Renal pelvis (tissue), 4 donors: ENCODE results near the gene ANAPC7. TPM values are rescaled to one million over a fixed set of nuclear protein-coding genes. Genes with fewer than 3 reads are reported as not detected.
"Not testable (repeated sequence)": the region's sequence is repeated elsewhere in the genome, so short reads cannot be mapped to it uniquely, and the experiment has no call there.

ENCODE experiments used
- DNase-seq: peaks from one replicate; pipeline ENCODE4 v3.0.0-alpha.2; 2013
- polyA plus RNA-seq, 3 donors: library from polyadenylated mRNA; unstranded; fragments of 120-200 nt; gene quantifications; one replicate each; pipeline ENCODE4 v1.2.1, GENCODE V29; 2013; ENCODE audit not compliant: insufficient read length in 3 of 3

ANAPC7 gene
- polyA plus RNA-seq, 3 donors: 63.4 to 103 (median 84.9) TPM

- DNase-seq: no peak
Observed at GRCh38 chr12:110353211-110353965, 50.1 kb downstream of the ANAPC7 start.

- no peak for DNase-seq
Observed at GRCh38 chr12:110352401-110352800, 51.1 kb downstream of the ANAPC7 start.

GRCh38 chr12:110351119-110351518, 52.4 kb downstream of the ANAPC7 start:
- no peak for DNase-seq

GRCh38 chr12:110349514-110350151, 53.9 kb downstream of the ANAPC7 start:
- DNase-seq: no peak

- no peak for DNase-seq
Observed at GRCh38 chr12:110349096-110349495, 54.4 kb downstream of the ANAPC7 start.

GRCh38 chr12:110348431-110349059, 55.0 kb downstream of the ANAPC7 start:
- DNase-seq: no peak

- DNase-seq: no peak
Observed at GRCh38 chr12:110347767-110348166, 55.7 kb downstream of the ANAPC7 start.

GRCh38 chr12:110345963-110346362, 57.5 kb downstream of the ANAPC7 start:
- no peak for DNase-seq

GRCh38 chr12:110345176-110345661, 58.3 kb downstream of the ANAPC7 start:
- DNase-seq: no peak

- no peak for DNase-seq
Observed at GRCh38 chr12:110344657-110345056, 58.9 kb downstream of the ANAPC7 start.

GRCh38 chr12:110343736-110344555, 59.6 kb downstream of the ANAPC7 start:
- no peak for DNase-seq

- DNase-seq: no peak
Observed at GRCh38 chr12:110343114-110343513, 60.4 kb downstream of the ANAPC7 start.

GRCh38 chr12:110342157-110342556, 61.4 kb downstream of the ANAPC7 start:
- no peak for DNase-seq

GRCh38 chr12:110340706-110341105, 62.8 kb downstream of the ANAPC7 start:
- DNase-seq: no peak

- not testable (repeated sequence) for DNase-seq
Observed at GRCh38 chr12:110340261-110340660, 63.2 kb downstream of the ANAPC7 start.

- DNase-seq: no peak
Observed at GRCh38 chr12:110339184-110339952, 64.1 kb downstream of the ANAPC7 start.

GRCh38 chr12:110338754-110339153, 64.8 kb downstream of the ANAPC7 start:
- DNase-seq: no peak

GRCh38 chr12:110337912-110338710, 65.4 kb downstream of the ANAPC7 start:
- DNase-seq: no peak

GRCh38 chr12:110335481-110336045, 67.9 kb downstream of the ANAPC7 start:
- DNase-seq: no peak

GRCh38 chr12:110333201-110333600, 70.3 kb downstream of the ANAPC7 start:
- DNase-seq: no peak
